ENCODE data around the gene C19orf33.
"Not testable (repeated sequence)": the region's sequence is repeated elsewhere in the genome, so short reads cannot be mapped to it uniquely, and the experiment has no call there.

C19orf33 gene

DNA sequence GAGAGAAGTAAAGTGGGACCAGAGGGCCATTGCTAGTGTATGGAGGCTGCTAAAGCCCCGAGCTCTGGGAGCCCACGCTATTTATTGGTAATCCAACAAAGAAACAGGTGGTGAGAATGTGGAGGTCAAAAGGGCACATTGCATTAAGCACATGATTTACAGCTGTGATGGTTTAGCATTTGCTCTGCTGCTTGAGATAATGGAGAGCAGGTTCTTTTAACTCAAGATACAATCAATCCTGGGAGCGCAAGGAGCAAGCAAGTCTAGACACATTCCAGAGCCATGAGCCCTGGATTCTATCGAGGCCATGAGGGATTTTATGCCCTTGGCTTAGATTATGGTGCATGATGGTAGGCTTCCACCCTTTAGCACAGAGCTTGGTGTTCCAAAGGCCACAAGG is 35.0 kb downstream of the C19orf33 start:
- DNase-seq (ENCODE audit: low spot score) = not testable (repeated sequence)

DNA sequence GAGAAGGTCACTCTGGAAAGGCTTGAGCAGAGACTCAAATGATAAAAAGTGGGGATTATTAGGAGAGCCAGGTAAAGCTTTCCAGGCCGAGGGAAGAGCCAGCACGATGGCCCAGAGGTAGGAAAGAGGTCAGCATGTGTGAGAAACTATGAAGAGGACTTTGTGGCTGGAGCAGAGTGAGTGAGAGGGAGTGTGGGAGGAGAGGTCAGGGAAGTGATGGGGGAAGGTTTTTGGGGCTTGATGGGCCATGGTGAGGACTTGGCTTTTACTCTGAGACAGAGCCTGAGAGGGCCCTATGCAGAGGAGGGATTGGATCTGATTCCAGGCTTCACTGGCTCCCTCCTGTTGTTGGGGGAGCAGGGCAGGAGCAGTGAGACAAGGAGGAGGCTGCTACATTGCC is 36.9 kb downstream of the C19orf33 start:
- no peak for DNase-seq (ENCODE audit: low spot score)

GRCh38 chr19:38346837-38347236 is 42.8 kb downstream of the C19orf33 start:
- DNase-seq (ENCODE audit: low spot score) = no peak

DNA sequence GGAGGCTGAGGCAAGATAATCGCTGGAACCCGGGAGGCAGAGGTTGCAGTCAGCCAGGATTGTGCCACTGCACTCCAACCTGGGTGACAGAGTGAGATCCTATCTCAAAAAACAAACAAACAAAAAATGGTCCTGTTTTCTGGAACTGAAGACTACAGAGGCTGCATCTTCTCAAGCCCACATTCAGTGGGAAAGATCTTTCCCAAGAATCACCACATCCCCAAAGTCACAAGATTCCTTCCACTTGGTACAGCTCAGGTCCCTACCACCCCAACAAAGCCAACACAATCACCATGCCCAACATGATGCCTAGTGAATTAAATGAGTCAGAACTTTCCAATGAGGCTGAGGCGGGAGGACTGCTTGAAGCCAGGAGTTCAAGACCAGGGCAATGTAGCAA is 46.8 kb downstream of the C19orf33 start:
- no peak for DNase-seq (ENCODE audit: low spot score)

DNA sequence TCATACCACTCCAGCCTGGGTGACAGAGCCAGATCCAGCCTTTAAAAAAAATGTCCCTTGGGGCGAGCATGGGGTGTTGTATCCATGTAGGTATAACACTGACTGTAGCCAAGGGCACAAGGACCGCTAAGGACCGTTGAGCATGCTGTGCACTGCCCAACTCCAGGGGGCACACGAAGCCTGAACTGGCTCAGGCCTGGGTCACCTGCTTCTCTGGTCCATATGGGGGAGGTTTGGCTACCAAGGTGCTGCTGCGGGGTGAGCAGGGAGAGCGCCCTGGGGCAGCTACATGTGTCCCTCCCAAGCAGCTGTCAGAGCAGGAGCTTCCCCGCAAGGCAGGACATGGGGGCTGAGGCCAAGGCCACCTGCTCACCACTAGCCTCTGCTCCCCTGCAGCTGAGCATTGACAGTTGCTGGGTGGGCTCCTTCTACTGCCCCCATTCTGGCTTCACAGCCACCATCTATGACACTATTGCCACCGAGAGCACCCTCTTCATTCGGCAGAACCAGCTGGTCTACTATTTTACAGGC is 47.9 kb downstream of the C19orf33 start:
- no peak for DNase-seq (ENCODE audit: low spot score)

- DNase-seq (ENCODE audit: low spot score) = no peak
These were observed 48.6 kb downstream of the C19orf33 start for GRCh38 chr19:38352611-38353010.
